Right lobe of liver (tissue), 6 donors: ENCODE measurements around the gene NDNF. TPM values are rescaled to one million over a fixed set of nuclear protein-coding genes. Genes with fewer than 3 reads are reported as not detected.

Experiments used
- ATAC-seq, 4 donors: fragments of 200-7000 bp; cut with Tn5 transposase; one replicate each; pipeline ENCODE4 v1.9.1; 2020; ENCODE audit warnings: mild to moderate bottlenecking in 4 of 4, moderate library complexity in 4 of 4
- DNase-seq, 3 donors: peaks; one replicate each; pipeline ENCODE4 v3.0.0-alpha.2; 2020
- H3K27ac ChIP-seq, 3 donors: fragments of 200-600 bp; one replicate each; pipeline ENCODE4 v1.8.0; 2022
- H3K27me3 ChIP-seq, 2 donors: fragments of 200-600 bp; one replicate each; pipeline ENCODE4 v1.8.0; 2022
- H3K36me3 ChIP-seq, 4 donors: fragments of 200-600 bp; sonication (generic) in 1 of 4; one replicate each; pipeline versions ENCODE4 v1.5.1 to v1.8.0; 2017 to 2022; ENCODE audit warnings: control low read depth in 1 of 4
- H3K4me1 ChIP-seq, 4 donors: fragments of 200-600 bp; sonication (generic) in 1 of 4; one replicate each; pipeline versions ENCODE4 v1.5.1 to v1.8.0; 2017 to 2022; ENCODE audit warnings: control low read depth in 1 of 4
- H3K4me3 ChIP-seq, 3 donors: fragments of 200-600 bp; one replicate each; pipeline ENCODE4 v1.8.0; 2022
- H3K9me3 ChIP-seq, 4 donors: fragments of 200-600 bp; sonication (generic) in 1 of 4; one replicate each; pipeline versions ENCODE4 v1.5.1 to v1.8.0; 2017 to 2022; ENCODE audit warnings: control low read depth in 1 of 4
- CTCF ChIP-seq, 4 donors: fragments of 200-600 bp in 3 of 4; fragments of 450-650 bp in 1 of 4; IDR thresholded peaks; one replicate each; pipeline versions ENCODE4 v1.5.1 to v1.8.0; 2016 to 2022; ENCODE audit warnings: antibody characterized with exemption in 4 of 4, mild to moderate bottlenecking in 2 of 4
- POLR2A ChIP-seq: fragments of 450-650 bp; IDR thresholded peaks from one replicate; pipeline ENCODE4 v1.6.1; 2017; ENCODE audit warnings: antibody characterized with exemption, mild to moderate bottlenecking
- whole genome bisulfite sequencing: methylation state at CpG from one replicate; pipeline ENCODE4 v1.1.6; 2018; ENCODE audit warnings: low coverage, low lambda C conversion rate; ENCODE audit not compliant: insufficient coverage; ENCODE audit errors: missing lambda C conversion rate; 5-methylcytosine and 5-hydroxymethylcytosine counted together
- intact Hi-C, 2 donors: fragments of 100-400 bp; cut with DNase I; formaldehyde crosslinking; loops; one replicate each; pipeline versions ENCODE4 v1.11.2 to v1.14.1; 2022
- total RNA-seq, 6 experiments: library from RNA; depleted of rRNA in 2 of 6; stranded (reverse); fragments of >200 nt in 2 of 6; fragmentation: NEBNext Ultra II Directional in 3 of 6; extraction: Animal tissue kit (Norgen Biotek cat#: 25700) in 3 of 6; gene quantifications; one replicate each; pipeline versions ENCODE4 v1.1.0 to v1.2.4, GENCODE V29; 2016 to 2023
- donor health status: DM: no; HTN: yes; CAD: no.
- donor health status: DM: no; HTN: no; CAD: no.
- donor health status: DM: no; HTN: no; CAD: no.
- donor health status: DM: no; HTN: yes; CAD: no.
- donor health status: DM: no; HTN: yes; CAD: no.

NDNF gene
- total RNA-seq, 6 experiments from 2014 or later = 0.27 to 0.77 (median 0.52) TPM

DNA sequence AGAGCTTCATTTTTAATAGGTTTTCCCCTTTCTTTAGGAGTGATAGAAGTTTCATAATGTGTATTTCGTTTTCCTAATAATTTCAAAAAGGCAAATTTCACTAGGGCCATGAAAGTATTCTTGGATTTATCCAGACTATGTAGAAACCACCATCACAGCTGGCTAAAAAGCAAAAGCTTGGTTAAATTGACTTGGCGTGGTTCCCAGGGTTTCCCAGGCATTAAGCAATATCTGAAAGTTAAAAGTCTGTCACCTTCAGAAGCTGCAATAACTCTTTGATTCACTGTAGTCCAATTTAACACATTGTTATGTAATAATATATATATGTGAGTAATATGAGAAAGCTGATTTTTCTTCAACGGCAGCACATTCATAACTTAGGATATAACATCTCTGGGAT lies 38.3 kb downstream of the NDNF start:
- Histone ChIP-seq H3K4me1 (peaks cover 0 to 4% (median 0%) of the 10 kb centered on the region in 4 donors), H3K27ac (no peak overlapping the region), H3K4me3 (no peak overlapping the region), H3K36me3 (no peaks in the 10 kb centered on the region), H3K9me3 (no peaks in the 10 kb centered on the region), H3K27me3 (no peaks in the 10 kb centered on the region)
- 16% methylated on average over 3 of the region's 3 CpGs for WGBS
- intact Hi-C loops = no loop called here
- peak in 2 of 3 donors; percentile 24 to 78 for DNase-seq
- ATAC-seq = peak; percentile 71 to 90 (median 88)
- TF ChIP-seq CTCF (IDR thresholded peaks at IDR 0.05) (no peak), POLR2A (no peak)

DNA sequence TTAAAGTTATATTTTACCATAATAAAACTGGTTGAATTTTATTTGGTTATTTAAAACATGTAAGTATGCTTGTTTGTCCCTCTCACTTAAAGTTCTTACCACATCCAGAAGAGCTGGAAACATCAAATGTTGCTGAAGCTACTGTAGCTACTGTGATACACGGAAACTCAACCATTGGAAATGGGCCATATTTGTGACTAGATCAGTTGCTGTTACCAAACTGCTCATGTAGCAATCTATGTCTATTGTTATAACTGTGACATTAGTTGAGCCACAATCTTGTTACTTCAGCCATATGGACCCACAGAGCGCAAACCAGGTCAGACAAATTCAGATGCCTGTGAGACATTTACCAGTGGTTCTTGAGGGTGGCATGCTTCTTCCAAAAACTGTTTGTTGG lies 41.6 kb downstream of the NDNF start:
- peak in 1 of 4 donors; percentile 51 for ATAC-seq
- intact Hi-C loops = no loop called here
- no peaks in the 10 kb centered on the region for H3K36me3 ChIP-seq
- no peak overlapping the region for H3K27ac ChIP-seq
- WGBS = 65% methylated on average over 2 of the region's 2 CpGs
- no peak for DNase-seq
- H3K27me3 ChIP-seq = no peaks in the 10 kb centered on the region
- H3K4me3 ChIP-seq = no peak overlapping the region
- TF ChIP-seq CTCF (IDR thresholded peaks at IDR 0.05) (no peak), POLR2A (no peak)
- peaks cover 0 to 4% (median 0%) of the 10 kb centered on the region in 4 donors for H3K4me1 ChIP-seq
- no peaks in the 10 kb centered on the region for H3K9me3 ChIP-seq

DNA sequence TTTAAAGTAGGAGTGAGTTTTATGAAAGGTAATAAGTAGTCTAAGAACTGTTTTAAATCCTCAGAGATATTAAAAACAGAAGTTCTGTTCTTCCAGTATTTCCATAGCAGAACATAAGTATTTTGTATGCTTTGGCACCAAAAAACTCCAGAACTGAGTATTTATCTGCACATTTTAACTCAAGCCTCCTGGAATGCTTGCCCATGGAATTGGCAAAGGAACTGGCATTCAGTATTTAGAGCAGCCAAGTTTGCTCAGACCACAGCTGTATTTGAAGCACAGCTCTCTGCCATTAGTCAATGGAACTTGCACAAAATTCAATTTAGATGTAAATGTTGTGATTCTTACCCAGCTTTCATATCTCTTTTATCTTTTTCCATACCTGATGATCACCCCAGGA lies 42.2 kb downstream of the NDNF start:
- H3K27ac ChIP-seq = no peak overlapping the region
- H3K9me3 ChIP-seq = no peaks in the 10 kb centered on the region
- ATAC-seq = peak in 2 of 4 donors; percentile 28 to 33
- no peak for DNase-seq
- intact Hi-C loops = no loop called here
- TF ChIP-seq POLR2A (no peak), CTCF (IDR thresholded peaks at IDR 0.05) (no peak)
- H3K4me3 ChIP-seq = no peak overlapping the region
- H3K4me1 ChIP-seq = peaks cover 0 to 4% (median 0%) of the 10 kb centered on the region in 4 donors
- H3K27me3 ChIP-seq = no peaks in the 10 kb centered on the region
- H3K36me3 ChIP-seq = no peaks in the 10 kb centered on the region

DNA sequence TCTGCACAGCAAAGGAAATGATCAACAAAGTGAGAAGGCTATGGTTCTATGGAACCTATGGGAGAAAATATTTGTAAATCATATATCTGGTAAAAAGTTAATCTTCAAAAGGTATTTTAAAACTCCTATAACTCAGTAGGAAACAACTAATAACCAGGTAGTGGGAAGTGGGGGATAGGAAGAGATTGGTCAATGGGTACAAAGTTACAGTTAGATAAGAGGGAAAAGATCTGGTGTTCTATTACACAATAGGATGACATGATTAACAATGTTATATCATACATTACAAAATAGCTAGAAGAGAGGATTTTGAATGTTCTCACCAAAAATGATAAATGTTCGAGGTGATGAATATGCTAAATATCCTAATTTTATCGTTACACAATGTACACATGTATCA lies 46.3 kb downstream of the NDNF start:
- intact Hi-C loops = no loop called here
- no peak overlapping the region for H3K4me3 ChIP-seq
- WGBS = 22% methylated on average over 2 of the region's 2 CpGs
- peak overlapping the region in 1 of 3 donors; percentile 7 for H3K27ac ChIP-seq
- no peaks in the 10 kb centered on the region for H3K4me1 ChIP-seq
- no peaks in the 10 kb centered on the region for H3K9me3 ChIP-seq
- no peaks in the 10 kb centered on the region for H3K36me3 ChIP-seq
- TF ChIP-seq CTCF (IDR thresholded peaks at IDR 0.05) (no peak), POLR2A (no peak)
- DNase-seq (no peak), ATAC-seq (peak; percentile 69 to 85 (median 76))
- no peaks in the 10 kb centered on the region for H3K27me3 ChIP-seq

- Histone ChIP-seq H3K9me3 (no peaks in the 10 kb centered on the region), H3K36me3 (no peaks in the 10 kb centered on the region), H3K4me3 (no peak overlapping the region), H3K27ac (peak overlapping the region in 1 of 3 donors; percentile 7), H3K4me1 (no peaks in the 10 kb centered on the region), H3K27me3 (no peaks in the 10 kb centered on the region)
- intact Hi-C loops = no loop called here
- DNase-seq = no peak
- WGBS = 30% methylated on average over 3 of the region's 3 CpGs
- peak in 3 of 4 donors; percentile 24 to 51 (median 25) for ATAC-seq
- no peak for TF ChIP-seq CTCF (IDR thresholded peaks at IDR 0.05)
- TF ChIP-seq POLR2A = no peak
Measured at GRCh38 chr4:121025540-121025939, 46.8 kb downstream of the NDNF start.
